Kidney (tissue), 14 donors: ENCODE data around the gene SLC25A41. TPM values are rescaled to one million over a fixed set of nuclear protein-coding genes. Genes with fewer than 3 reads are reported as not detected.

ENCODE experiments used
- DNase-seq, 5 donors: peaks; one replicate each; pipeline ENCODE4 v3.0.0-alpha.2; 2013 to 2020
- FAIRE-seq: peaks from 2 replicates; lab custom pipeline; 2012; peaks lifted over from hg19 to GRCh38; lab: Jason Lieb, UNC
- H3K27ac ChIP-seq, 2 donors: one replicate each; pipeline ENCODE4 v1.7.0; 2013; ENCODE audit warnings: low read depth in 2 of 2, low read length in 2 of 2, inconsistent platforms in 1 of 2
- H3K27me3 ChIP-seq: one replicate; pipeline ENCODE4 v1.7.1; 2013; ENCODE audit warnings: low read length, inconsistent platforms; ENCODE audit not compliant: control insufficient read depth, insufficient read depth
- H3K36me3 ChIP-seq, 3 donors: one replicate each; pipeline versions ENCODE4 v1.7.0 to v1.7.1; 2013; ENCODE audit warnings: low read length in 3 of 3, control low read depth in 1 of 3, inconsistent platforms in 1 of 3; ENCODE audit not compliant: insufficient read depth in 3 of 3, control insufficient read depth in 2 of 3
- H3K4me1 ChIP-seq, 3 donors: one replicate each; pipeline versions ENCODE4 v1.7.0 to v1.7.1; 2013; ENCODE audit warnings: low read length in 3 of 3, inconsistent platforms in 1 of 3, low read depth in 1 of 3; ENCODE audit not compliant: control insufficient read depth in 2 of 3, insufficient read depth in 2 of 3
- H3K4me3 ChIP-seq, 3 donors: one replicate each; pipeline versions ENCODE4 v1.7.0 to v1.8.1; 2013; ENCODE audit warnings: low read length in 3 of 3, control low read depth in 1 of 3, inconsistent platforms in 1 of 3
- H3K9ac ChIP-seq, 3 donors: one replicate each; pipeline versions ENCODE4 v1.7.0 to v1.7.1; 2013; ENCODE audit warnings: low read length in 3 of 3, control low read depth in 1 of 3, inconsistent platforms in 1 of 3
- H3K9me3 ChIP-seq, 3 donors: one replicate each; pipeline versions ENCODE4 v1.7.0 to v1.7.1; 2013; ENCODE audit warnings: low read length in 3 of 3, control low read depth in 1 of 3, inconsistent platforms in 1 of 3; ENCODE audit not compliant: control insufficient read depth in 2 of 3, insufficient read depth in 1 of 3
- CTCF ChIP-seq: IDR thresholded peaks from 3 replicates; pipeline ENCODE4 v1.5.1; 2012; ENCODE audit warnings: mild to moderate bottlenecking, moderate library complexity, borderline replicate concordance; ENCODE audit not compliant: insufficient read depth; ENCODE audit errors: extremely low read depth
- intact Hi-C: fragments of 100-400 bp; cut with DNase I; formaldehyde crosslinking; loops from one replicate; pipeline ENCODE4 v1.11.1; 2022
- polyA plus RNA-seq: library from polyadenylated mRNA; stranded (reverse); fragments of 350-450 nt; fragmentation: Illumina TruSeq; extraction: RNeasy Lipid Tissue Mini Kit (QIAGEN cat#74804); gene quantifications from one replicate; pipeline ENCODE4 v1.2.3, GENCODE V29; 2014; ENCODE audit warnings: low read depth, low replicate concordance; ENCODE audit not compliant: insufficient read depth
- total RNA-seq: library from RNA; stranded (reverse); fragmentation: NEBNext Ultra II Directional; extraction: Animal tissue kit (Norgen Biotek cat#: 25700); gene quantifications from one replicate; pipeline ENCODE4 v1.2.1, GENCODE V29; 2021
- donor health status: control.
- donor health status: control.
- donor health status: control.
- donor health status: control.
- donor health status: control.
- donor health status: DM: yes; HTN: yes; CAD: no.
- donor health status: Normal renal cell carcinoma (clear cell type).

Gene SLC25A41
- total and polyA plus RNA-seq, 2 donors from 2014 or later = 0.28 to 0.69 TPM

GRCh38 chr19:6464070-6464873 lies 30.7 kb upstream of the SLC25A41 start, which contains the start of gene CRB3:
Gene CRB3, plus strand, starts transcription at chr19:6464271. Its CDS starts 431 bp downstream, at chr19:6464702.
- Histone ChIP-seq H3K36me3 (peaks cover 0 to 8% (median 5%) of the 10 kb centered on the region in 3 donors), H3K9me3 (no peaks in the 10 kb centered on the region), H3K27ac (peak within 1 kb of the TSS; percentile 84 to 95), H3K4me1 (peaks cover 0 to 7% (median 0%) of the 10 kb centered on the region in 3 donors), H3K4me3 (peak within 1 kb of the TSS; percentile 45 to 79 (median 68)), H3K27me3 (no peaks in the 10 kb centered on the region), H3K9ac (peak within 1 kb of the TSS in 2 of 3 donors; percentile 16 to 81)
- intact Hi-C loops = no loop called here
- DNase-seq (peak; percentile 89 to 96 (median 90)), FAIRE-seq (no peak)
- no peak for TF ChIP-seq CTCF

- H3K4me1 ChIP-seq = peaks cover 0 to 12% (median 3%) of the 10 kb centered on the region in 3 donors
- H3K4me3 ChIP-seq = peak overlapping the region; percentile 77 to 94 (median 88)
- peaks cover 0 to 2% (median 0%) of the 10 kb centered on the region in 3 donors for H3K36me3 ChIP-seq
- FAIRE-seq (peak; percentile 83), DNase-seq (peak; percentile 98 to 100 (median 99))
- no peaks in the 10 kb centered on the region for H3K9me3 ChIP-seq
- intact Hi-C loops = no loop called here
- H3K27me3 ChIP-seq = no peaks in the 10 kb centered on the region
- peak overlapping the region; percentile 23 to 67 (median 60) for H3K9ac ChIP-seq
- peak; percentile 33 for TF ChIP-seq CTCF
- peak overlapping the region; percentile 88 to 91 for H3K27ac ChIP-seq
Measured at GRCh38 chr19:6460099-6460884, 26.7 kb upstream of the SLC25A41 start.

GRCh38 chr19:6459262-6460098 lies 25.9 kb upstream of the SLC25A41 start, which contains the start of gene SLC25A23:
Gene SLC25A23, minus strand, starts transcription at chr19:6459792. Its CDS starts 164 bp downstream, at chr19:6459628.
- DNase-seq (peak; percentile 87 to 92 (median 91)), FAIRE-seq (no peak)
- peak within 1 kb of the TSS; percentile 77 to 94 (median 88) for H3K4me3 ChIP-seq
- peak within 1 kb of the TSS; percentile 88 to 91 for H3K27ac ChIP-seq
- peaks cover 0 to 11% (median 3%) of the 10 kb centered on the region in 3 donors for H3K4me1 ChIP-seq
- H3K9me3 ChIP-seq = no peaks in the 10 kb centered on the region
- H3K36me3 ChIP-seq = peaks cover 0 to 10% (median under 1%) of the 10 kb centered on the region in 3 donors
- intact Hi-C loops = no loop called here
- H3K27me3 ChIP-seq = no peaks in the 10 kb centered on the region
- peak within 1 kb of the TSS; percentile 60 to 67 (median 61) for H3K9ac ChIP-seq
- TF ChIP-seq CTCF = no peak
